Neural cell (in vitro differentiated cells): ENCODE results near the gene CCDC69. TPM values are rescaled to one million over a fixed set of nuclear protein-coding genes. Genes with fewer than 3 reads are reported as not detected.

ENCODE experiments used
- H2AFZ ChIP-seq: fragments of 200-600, 300-800 bp; sonication (generic), shearing (Covaris generic); 2 replicates; pipeline ENCODE4 v1.6.0; 2014; ENCODE audit warnings: low read depth, mild to moderate bottlenecking, antibody characterized with exemption, low read length, moderate library complexity
- H3F3A ChIP-seq: fragments of 200-600 bp; shearing (Covaris generic); 2 replicates; pipeline ENCODE4 v1.6.1; 2016; ENCODE audit warnings: mild to moderate bottlenecking, moderate library complexity, mixed read lengths, antibody characterized with exemption, low read length; ENCODE audit not compliant: insufficient read depth, poor library complexity, severe bottlenecking
- H3K27ac ChIP-seq: fragments of 200-600, 300-800 bp; sonication (generic), shearing (Covaris generic); 2 replicates; pipeline ENCODE4 v1.5.1; 2014; ENCODE audit warnings: mild to moderate bottlenecking, low read length, moderate library complexity
- H3K27me3 ChIP-seq: fragments of 300-800, 200-600 bp; sonication (generic), shearing (Covaris generic); 2 replicates; pipeline ENCODE4 v1.6.0; 2014; ENCODE audit warnings: mild to moderate bottlenecking, low read depth, low read length, moderate library complexity; ENCODE audit not compliant: insufficient read depth
- H3K36me3 ChIP-seq: fragments of 300-800, 200-600 bp; sonication (generic), shearing (Covaris generic); 2 replicates; pipeline ENCODE4 v1.5.1; 2014; ENCODE audit warnings: mild to moderate bottlenecking, antibody characterized with exemption, low read length, moderate library complexity; ENCODE audit not compliant: insufficient read depth
- H3K4me2 ChIP-seq: fragments of 300-800, 200-600 bp; sonication (generic), shearing (Covaris generic); 2 replicates; pipeline ENCODE4 v1.6.0; 2014; ENCODE audit warnings: mild to moderate bottlenecking, low read length
- H3K4me3 ChIP-seq: fragments of 300-800, 200-600 bp; sonication (generic), shearing (Covaris generic); 2 replicates; pipeline ENCODE4 v1.5.1; 2014; ENCODE audit warnings: mild to moderate bottlenecking, low read length, moderate library complexity
- H3K79me2 ChIP-seq: fragments of 200-600 bp; shearing (Covaris generic); replicated peaks from 2 replicates; pipeline ENCODE4 v1.6.0; 2014; ENCODE audit warnings: mild to moderate bottlenecking, low read length, moderate library complexity; ENCODE audit not compliant: insufficient read depth
- H3K9ac ChIP-seq: fragments of 300-800, 200-600 bp; sonication (generic), shearing (Covaris generic); 2 replicates; pipeline ENCODE4 v1.6.1; 2016; ENCODE audit warnings: mild to moderate bottlenecking, low read length, mixed read lengths
- H3K9me2 ChIP-seq: fragments of 200-600 bp; shearing (Covaris generic); 2 replicates; pipeline ENCODE4 v1.6.1; 2016; ENCODE audit warnings: mild to moderate bottlenecking, low read length, mixed read lengths; ENCODE audit not compliant: insufficient read depth
- H3K9me3 ChIP-seq: fragments of 200-600, 300-800 bp; sonication (generic), shearing (Covaris generic); 2 replicates; pipeline ENCODE4 v1.6.1; 2016; ENCODE audit warnings: mild to moderate bottlenecking, mixed run types, low read length, moderate library complexity, mixed read lengths
- H4K20me1 ChIP-seq: fragments of 200-600 bp; shearing (Covaris generic); 2 replicates; pipeline ENCODE4 v1.6.1; 2016; ENCODE audit warnings: mild to moderate bottlenecking, mixed run types; ENCODE audit not compliant: insufficient read depth
- CTCF ChIP-seq: fragments of 450-650 bp; IDR thresholded peaks from 2 replicates; pipeline ENCODE4 v1.5.1; 2014; ENCODE audit warnings: antibody characterized with exemption, mild to moderate bottlenecking, moderate library complexity; ENCODE audit not compliant: poor library complexity, severe bottlenecking
- EP300 ChIP-seq: fragments of 450-650 bp; conservative IDR thresholded peaks from 2 replicates; pipeline ENCODE4 v1.6.1; 2014; ENCODE audit warnings: antibody characterized with exemption, mild to moderate bottlenecking, moderate library complexity; ENCODE audit not compliant: poor library complexity, severe bottlenecking
- EZH2 ChIP-seq: fragments of 200-600, 300-800 bp; shearing (Covaris generic), sonication (generic); IDR thresholded peaks from 2 replicates; pipeline ENCODE4 v1.6.1; 2014; ENCODE audit warnings: antibody characterized with exemption, low read length, borderline replicate concordance, mild to moderate bottlenecking; ENCODE audit not compliant: insufficient read depth, poor library complexity, severe bottlenecking
- MXI1 ChIP-seq: fragments of 450-650 bp; conservative IDR thresholded peaks from 2 replicates; pipeline ENCODE4 v1.6.1; 2014; ENCODE audit warnings: antibody characterized with exemption, mild to moderate bottlenecking; ENCODE audit not compliant: poor library complexity, severe bottlenecking
- POLR2AphosphoS5 ChIP-seq: IDR thresholded peaks from 2 replicates; pipeline ENCODE4 v1.6.1; 2012
- RAD21 ChIP-seq: fragments of 450-650 bp; conservative IDR thresholded peaks from 2 replicates; pipeline ENCODE4 v1.6.1; 2014; ENCODE audit warnings: antibody characterized with exemption, mild to moderate bottlenecking, moderate library complexity
- REST ChIP-seq: IDR thresholded peaks from 2 replicates; pipeline ENCODE4 v1.6.1; 2012; ENCODE audit warnings: borderline replicate concordance
- SMC3 ChIP-seq: fragments of 450-650 bp; conservative IDR thresholded peaks from 2 replicates; pipeline ENCODE4 v1.6.1; 2014; ENCODE audit warnings: antibody characterized with exemption, mild to moderate bottlenecking, moderate library complexity; ENCODE audit not compliant: poor library complexity
- TAF1 ChIP-seq: IDR thresholded peaks from 2 replicates; pipeline ENCODE4 v1.6.1; 2012; ENCODE audit warnings: low read depth
- polyA plus RNA-seq: library from polyadenylated mRNA; depleted of rRNA; stranded (reverse); fragments of >200 nt; gene quantifications from 2 replicates; pipeline ENCODE4 v1.2.3, GENCODE V29; 2014

Gene CCDC69
- polyA plus RNA-seq, 1 donor from 2014 or later: not detected

- no peaks in the 10 kb centered on the region for H3K9me2 ChIP-seq
- no peaks in the 10 kb centered on the region for H4K20me1 ChIP-seq
- H3K9ac ChIP-seq: no peak overlapping the region
- no peak overlapping the region for H2AFZ ChIP-seq
- H3K27me3 ChIP-seq: no peaks in the 10 kb centered on the region
- no peak overlapping the region for H3K27ac ChIP-seq
- no peaks in the 10 kb centered on the region for H3K79me2 ChIP-seq
- no peaks in the 10 kb centered on the region for H3F3A ChIP-seq
- H3K9me3 ChIP-seq: no peaks in the 10 kb centered on the region
- H3K36me3 ChIP-seq: no peaks in the 10 kb centered on the region
- TF ChIP-seq TAF1 (no peak), RAD21 (no peak), MXI1 (no peak), POLR2AphosphoS5 (no peak), SMC3 (no peak), REST (no peak)
- no peak overlapping the region for H3K4me2 ChIP-seq
- H3K4me3 ChIP-seq: no peak overlapping the region
These were observed 46.7 kb upstream of the CCDC69 start for GRCh38 chr5:151270599-151270998.

GRCh38 chr5:151267491-151268260 is 43.8 kb upstream of the CCDC69 start:
- H2AFZ ChIP-seq: no peak overlapping the region
- no peak overlapping the region for H3K4me3 ChIP-seq
- H3K4me2 ChIP-seq: no peak overlapping the region
- no peaks in the 10 kb centered on the region for H4K20me1 ChIP-seq
- no peaks in the 10 kb centered on the region for H3K36me3 ChIP-seq
- H3K79me2 ChIP-seq: no peaks in the 10 kb centered on the region
- no peak overlapping the region for H3K9ac ChIP-seq
- no peak overlapping the region for H3K27ac ChIP-seq
- no peaks in the 10 kb centered on the region for H3K9me3 ChIP-seq
- TF ChIP-seq EP300: no peak
- TF ChIP-seq CTCF: no peak
- no peak for TF ChIP-seq POLR2AphosphoS5
- TF ChIP-seq REST: no peak
- TF ChIP-seq EZH2: no peak
- no peak for TF ChIP-seq SMC3
- H3K27me3 ChIP-seq: no peaks in the 10 kb centered on the region
- H3K9me2 ChIP-seq: no peaks in the 10 kb centered on the region
- H3F3A ChIP-seq: no peaks in the 10 kb centered on the region
